Measurements from ENCODE around the gene MTHFD2L.

MTHFD2L gene

DNA sequence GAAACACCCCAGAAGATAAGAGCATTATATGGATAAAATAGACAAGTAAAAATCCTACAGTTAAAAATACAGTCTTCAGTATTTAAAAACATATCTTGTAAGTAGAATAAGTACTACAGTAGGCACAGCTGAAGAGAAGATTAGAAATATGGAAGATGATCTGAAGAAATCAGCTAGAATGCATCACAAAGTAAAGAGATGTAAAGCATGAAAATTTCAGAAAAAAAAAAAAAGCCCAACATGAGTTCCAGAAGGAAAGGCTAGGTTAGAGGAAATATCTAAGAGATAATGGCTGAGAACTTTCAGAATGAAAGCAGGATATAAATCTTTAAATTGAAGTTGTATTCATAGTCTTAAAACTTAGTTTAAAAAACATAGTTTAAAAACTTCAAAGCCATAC is 171.4 kb downstream of the MTHFD2L start:
- Histone ChIP-seq H3K4me2 (ENCODE audit: insufficient read depth, low read length) (no peak overlapping the region), H3K27me3 (ENCODE audit: insufficient read depth, low read length, poor library complexity) (peaks cover 3% of the 10 kb centered on the region), H2AFZ (ENCODE audit: low read depth, low read length) (no peak overlapping the region), H3K27ac (ENCODE audit: low read length) (no peak overlapping the region), H3K4me1 (ENCODE audit: insufficient read depth, low read length) (no peaks in the 10 kb centered on the region), H3K79me2 (ENCODE audit: insufficient read depth, low read length) (no peaks in the 10 kb centered on the region), H3K9me3 (ENCODE audit: insufficient read depth, low read length, severe bottlenecking) (no peaks in the 10 kb centered on the region), H3K9ac (ENCODE audit: low read depth, low read length) (no peak overlapping the region), H3K36me3 (ENCODE audit: insufficient read depth, low read length) (no peaks in the 10 kb centered on the region), H3K4me3 (ENCODE audit: low read depth in 1 of 2, low read length in 2 of 2) (no peak overlapping the region), H4K20me1 (ENCODE audit: insufficient read depth, low read length) (no peaks in the 10 kb centered on the region)
- no peak for ATAC-seq (ENCODE audit: insufficient read depth, low read depth)
- DNase-seq = no peak
- TF ChIP-seq EZH2 (IDR thresholded peaks at IDR 0.05; ENCODE audit: borderline replicate concordance, low read depth, low read length, severe bottlenecking) (no peak), CTCF (IDR thresholded peaks at IDR 0.05; ENCODE audit: borderline replicate concordance, extremely low read depth, low read length, poor library complexity, severe bottlenecking) (no peak)

DNA sequence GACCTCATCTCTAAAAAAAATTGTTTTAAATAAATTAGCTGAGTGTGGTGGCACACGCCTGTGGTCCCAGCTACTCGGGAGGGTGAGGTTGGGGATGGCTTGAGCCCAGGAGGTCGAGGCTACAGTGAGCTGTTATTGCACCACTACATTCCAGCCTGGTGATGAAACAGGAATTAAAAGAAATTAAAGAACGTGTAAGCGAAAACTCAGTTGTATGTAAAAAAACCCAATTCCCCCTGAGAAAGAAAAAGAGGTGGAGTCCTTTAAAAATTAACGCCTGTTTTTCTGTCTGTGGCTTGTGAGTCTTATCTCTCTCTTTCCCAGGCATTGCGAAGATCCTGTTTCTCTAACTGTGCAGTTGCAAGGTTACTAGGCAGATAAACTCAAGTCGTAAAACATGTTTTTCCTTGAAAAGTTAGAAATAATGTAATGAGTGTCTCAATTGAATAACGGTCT is 172.4 kb downstream of the MTHFD2L start:
- no peak overlapping the region for H3K9ac ChIP-seq (ENCODE audit: low read depth, low read length)
- no peak overlapping the region for H3K4me3 ChIP-seq (ENCODE audit: low read depth in 1 of 2, low read length in 2 of 2)
- no peaks in the 10 kb centered on the region for H3K27me3 ChIP-seq (ENCODE audit: insufficient read depth, low read length, poor library complexity)
- no peaks in the 10 kb centered on the region for H3K36me3 ChIP-seq (ENCODE audit: insufficient read depth, low read length)
- no peaks in the 10 kb centered on the region for H4K20me1 ChIP-seq (ENCODE audit: insufficient read depth, low read length)
- ATAC-seq (ENCODE audit: insufficient read depth, low read depth) (no peak), DNase-seq (no peak)
- no peak overlapping the region for H3K27ac ChIP-seq (ENCODE audit: low read length)
- TF ChIP-seq CTCF (IDR thresholded peaks at IDR 0.05; ENCODE audit: borderline replicate concordance, extremely low read depth, low read length, poor library complexity, severe bottlenecking) (no peak), EZH2 (IDR thresholded peaks at IDR 0.05; ENCODE audit: borderline replicate concordance, low read depth, low read length, severe bottlenecking) (no peak)
- H2AFZ ChIP-seq (ENCODE audit: low read depth, low read length) = no peak overlapping the region
- H3K4me2 ChIP-seq (ENCODE audit: insufficient read depth, low read length) = no peak overlapping the region
- H3K4me1 ChIP-seq (ENCODE audit: insufficient read depth, low read length) = no peaks in the 10 kb centered on the region
- no peaks in the 10 kb centered on the region for H3K9me3 ChIP-seq (ENCODE audit: insufficient read depth, low read length, severe bottlenecking)
- no peaks in the 10 kb centered on the region for H3K79me2 ChIP-seq (ENCODE audit: insufficient read depth, low read length)

DNA sequence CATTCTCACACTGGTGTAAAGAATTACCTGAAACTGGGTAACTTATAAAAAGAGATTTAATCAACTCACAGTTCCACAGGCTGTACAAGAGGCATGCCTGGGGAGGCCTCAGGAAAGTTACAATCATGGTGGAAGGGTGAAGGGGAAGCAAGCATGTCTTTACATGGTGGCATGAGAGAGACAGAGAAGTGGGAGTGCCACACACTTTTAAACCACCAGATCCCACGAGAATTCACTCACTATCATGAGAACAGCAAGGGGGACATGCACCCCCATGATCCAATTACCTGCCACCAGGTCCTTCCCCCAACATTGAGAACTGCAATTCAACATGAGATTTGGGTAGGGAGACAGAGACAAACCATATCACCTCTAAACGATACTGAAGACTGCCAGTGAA is 173.3 kb downstream of the MTHFD2L start:
- H3K4me1 ChIP-seq (ENCODE audit: insufficient read depth, low read length) = no peaks in the 10 kb centered on the region
- no peak overlapping the region for H3K27ac ChIP-seq (ENCODE audit: low read length)
- no peak overlapping the region for H3K9ac ChIP-seq (ENCODE audit: low read depth, low read length)
- DNase-seq (no peak), ATAC-seq (ENCODE audit: insufficient read depth, low read depth) (no peak)
- no peak for TF ChIP-seq EZH2 (IDR thresholded peaks at IDR 0.05; ENCODE audit: borderline replicate concordance, low read depth, low read length, severe bottlenecking)
- no peak for TF ChIP-seq CTCF (IDR thresholded peaks at IDR 0.05; ENCODE audit: borderline replicate concordance, extremely low read depth, low read length, poor library complexity, severe bottlenecking)
- no peaks in the 10 kb centered on the region for H3K9me3 ChIP-seq (ENCODE audit: insufficient read depth, low read length, severe bottlenecking)
- no peaks in the 10 kb centered on the region for H3K36me3 ChIP-seq (ENCODE audit: insufficient read depth, low read length)
- H3K4me2 ChIP-seq (ENCODE audit: insufficient read depth, low read length) = no peak overlapping the region
- H3K79me2 ChIP-seq (ENCODE audit: insufficient read depth, low read length) = no peaks in the 10 kb centered on the region
- H2AFZ ChIP-seq (ENCODE audit: low read depth, low read length) = no peak overlapping the region
- no peak overlapping the region for H3K4me3 ChIP-seq (ENCODE audit: low read depth in 1 of 2, low read length in 2 of 2)
- no peaks in the 10 kb centered on the region for H3K27me3 ChIP-seq (ENCODE audit: insufficient read depth, low read length, poor library complexity)
- no peaks in the 10 kb centered on the region for H4K20me1 ChIP-seq (ENCODE audit: insufficient read depth, low read length)

DNA sequence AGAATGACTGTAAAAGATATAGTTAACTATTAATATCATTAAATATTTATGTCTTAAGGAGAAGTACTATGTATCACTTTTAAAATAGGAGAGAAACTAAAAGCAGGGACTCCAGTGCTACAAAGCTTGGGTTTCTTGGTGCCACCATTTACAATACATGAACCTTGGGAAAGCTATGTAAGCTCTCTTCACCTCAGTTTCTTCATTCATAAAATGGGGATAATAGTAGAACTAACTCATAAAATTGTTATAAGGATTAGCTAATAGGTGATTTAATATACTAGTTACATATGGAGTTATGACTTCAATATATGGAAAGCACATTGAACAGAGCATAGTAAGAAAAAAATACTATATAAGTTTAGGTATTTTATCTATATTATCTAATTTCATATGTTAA is 174.0 kb downstream of the MTHFD2L start:
- Histone ChIP-seq H3K4me3 (ENCODE audit: low read depth in 1 of 2, low read length in 2 of 2) (no peak overlapping the region), H2AFZ (ENCODE audit: low read depth, low read length) (no peak overlapping the region), H3K4me1 (ENCODE audit: insufficient read depth, low read length) (no peaks in the 10 kb centered on the region), H3K36me3 (ENCODE audit: insufficient read depth, low read length) (no peaks in the 10 kb centered on the region), H3K79me2 (ENCODE audit: insufficient read depth, low read length) (no peaks in the 10 kb centered on the region), H3K27me3 (ENCODE audit: insufficient read depth, low read length, poor library complexity) (no peaks in the 10 kb centered on the region), H4K20me1 (ENCODE audit: insufficient read depth, low read length) (no peaks in the 10 kb centered on the region), H3K27ac (ENCODE audit: low read length) (no peak overlapping the region), H3K9ac (ENCODE audit: low read depth, low read length) (no peak overlapping the region), H3K4me2 (ENCODE audit: insufficient read depth, low read length) (no peak overlapping the region), H3K9me3 (ENCODE audit: insufficient read depth, low read length, severe bottlenecking) (no peaks in the 10 kb centered on the region)
- ATAC-seq (ENCODE audit: insufficient read depth, low read depth) (no peak), DNase-seq (no peak)
- no peak for TF ChIP-seq EZH2 (IDR thresholded peaks at IDR 0.05; ENCODE audit: borderline replicate concordance, low read depth, low read length, severe bottlenecking)
- TF ChIP-seq CTCF (IDR thresholded peaks at IDR 0.05; ENCODE audit: borderline replicate concordance, extremely low read depth, low read length, poor library complexity, severe bottlenecking) = no peak
